Activated gamma-delta T cell treated with Interleukin-2 at 50 U/mL for 16 hours (primary cell): ENCODE data around the gene PIGU.
"Not testable (repeated sequence)": the region's sequence is repeated elsewhere in the genome, so short reads cannot be mapped to it uniquely, and the experiment has no call there.

Experiments used
- DNase-seq: peaks from one replicate; pipeline ENCODE4 v3.0.0-alpha.2; 2020

PIGU gene

DNA sequence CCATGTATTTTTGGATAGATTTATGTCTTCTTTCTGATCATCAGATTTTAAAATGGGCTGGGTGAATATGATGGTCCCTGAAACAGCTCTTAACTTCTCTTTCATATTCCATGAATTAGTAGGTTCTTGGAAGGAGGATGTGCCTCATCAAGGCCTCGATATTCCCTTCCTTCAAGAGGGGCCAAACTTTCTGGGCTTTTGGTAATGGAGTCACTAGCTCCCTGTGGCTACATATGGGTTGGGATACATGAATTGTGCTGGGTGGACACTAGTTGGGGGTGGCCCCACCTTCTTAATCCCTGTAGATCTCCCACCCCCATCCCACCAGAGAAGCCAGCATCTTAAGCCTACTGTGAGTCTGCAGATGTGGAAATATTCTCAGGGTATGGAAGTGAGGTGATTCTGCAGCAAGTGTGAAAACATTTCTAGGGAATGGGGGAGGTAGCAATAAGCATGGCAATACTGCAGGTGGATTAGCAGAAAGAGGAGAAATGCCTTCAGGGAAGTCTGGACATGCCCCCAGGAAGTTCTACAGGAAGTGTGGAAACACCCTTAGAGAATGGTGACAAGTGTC lies 29.5 kb upstream of the PIGU start:
- DNase-seq, result no peak

DNA sequence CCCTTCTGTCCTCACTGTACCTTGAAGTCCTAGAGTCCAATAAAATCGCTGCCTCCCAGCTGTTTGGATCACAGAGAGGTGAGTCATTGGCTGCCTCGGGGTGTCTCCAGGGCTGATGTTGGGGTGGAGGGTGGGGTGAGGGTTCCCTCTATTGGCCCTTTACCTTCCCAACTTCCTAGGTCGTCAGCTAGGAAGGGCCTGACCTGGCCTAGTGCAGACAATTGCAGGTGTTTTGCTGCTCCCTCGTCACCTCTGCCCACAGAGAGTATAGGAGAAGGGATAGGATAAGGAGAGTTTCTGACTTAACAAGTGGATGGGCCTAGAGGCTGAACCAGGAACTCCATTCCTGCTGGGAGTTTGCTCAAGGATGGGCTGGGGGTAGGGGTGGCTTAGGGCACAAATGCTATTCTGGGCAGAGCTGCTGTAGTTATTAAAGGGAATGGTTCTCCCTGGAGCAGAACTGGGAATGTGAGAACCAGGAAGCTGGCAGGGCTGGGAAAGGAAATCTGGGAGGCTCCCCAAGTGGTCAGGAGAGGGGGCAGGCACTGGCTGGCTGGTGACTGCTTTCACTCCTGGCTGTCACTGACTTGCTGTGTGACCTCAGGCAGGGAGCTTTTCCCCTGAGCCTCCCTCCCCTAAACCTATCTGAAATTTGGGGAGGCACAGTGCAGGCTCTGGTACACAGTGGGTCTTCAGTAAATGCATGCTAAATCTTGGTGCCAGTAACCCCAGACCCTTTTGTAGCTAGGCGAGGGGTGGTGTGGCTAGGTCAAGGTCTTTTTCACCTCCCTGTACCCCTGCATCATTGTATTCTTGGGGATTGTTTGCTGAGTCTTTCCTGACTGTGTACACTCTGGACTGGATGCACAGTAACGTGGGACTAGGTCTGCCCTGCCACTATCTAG lies 28.8 kb upstream of the PIGU start:
- DNase-seq, result no peak

DNA sequence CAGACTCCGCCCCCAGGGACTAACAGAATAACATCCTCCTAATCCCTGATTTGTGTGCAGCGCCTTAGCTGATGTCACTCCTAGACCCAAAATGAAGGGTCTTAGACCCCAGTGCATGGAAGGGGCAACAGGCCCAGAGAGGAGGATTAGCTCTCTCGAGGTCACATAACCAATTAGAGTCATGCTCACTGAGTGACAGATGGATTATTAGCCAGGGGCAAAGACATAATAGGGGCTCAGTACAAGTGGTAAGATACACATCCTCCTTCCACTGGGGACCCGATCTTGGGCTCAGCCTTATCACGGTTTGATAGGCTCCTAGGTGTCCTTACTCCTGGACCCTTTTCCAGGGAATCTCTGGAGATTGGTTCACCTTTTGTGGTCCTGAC lies 28.1 kb upstream of the PIGU start:
- no peak for DNase-seq

DNA sequence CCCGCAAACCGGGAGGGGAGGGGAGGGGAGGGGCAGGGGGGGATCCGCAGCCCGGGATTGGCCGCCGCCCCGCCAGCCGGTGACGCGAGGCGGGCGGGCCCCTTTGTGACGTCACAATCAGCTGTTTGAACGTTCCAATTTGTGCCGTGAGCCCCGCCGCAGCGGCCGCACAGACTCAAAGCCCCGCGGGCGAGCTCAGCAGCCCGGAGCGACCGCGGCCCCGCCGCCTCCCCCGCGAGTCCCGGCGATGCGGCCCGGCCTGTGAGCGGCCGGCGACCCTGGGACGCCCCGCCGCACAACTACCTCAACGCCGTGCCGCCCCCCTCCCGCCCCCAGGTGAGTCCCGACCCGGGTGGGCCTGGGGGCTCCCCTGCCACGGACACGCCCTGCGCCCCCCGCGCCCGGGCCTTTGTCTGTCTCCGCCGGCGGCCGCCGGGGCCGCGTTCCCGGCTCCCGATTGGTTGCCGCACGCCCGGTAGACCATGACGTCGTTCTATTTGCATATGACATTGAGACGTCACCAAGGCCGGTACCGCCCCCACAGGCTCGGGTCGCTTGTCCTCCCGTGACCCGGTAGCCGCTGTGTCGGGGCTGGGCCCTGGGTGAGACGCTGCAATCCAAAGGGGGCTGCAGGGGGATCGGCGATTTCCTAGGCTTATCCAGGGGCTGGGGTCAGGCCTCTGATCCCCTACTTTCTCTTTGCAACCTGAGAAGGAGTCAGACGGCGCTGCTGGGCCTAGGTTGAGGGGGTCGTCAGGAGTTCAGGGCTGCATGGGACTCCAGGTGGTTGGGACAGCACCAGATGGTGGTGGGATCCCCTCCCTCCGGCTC lies 27.5 kb upstream of the PIGU start, which contains the start of gene TP53INP2:
TSS of gene TP53INP2 (plus strand) at position 168 of the 831 bp plus-strand sequence. CDS start 4,396 bp downstream, outside the sequence.
- DNase-seq, result peak; percentile 79

DNA sequence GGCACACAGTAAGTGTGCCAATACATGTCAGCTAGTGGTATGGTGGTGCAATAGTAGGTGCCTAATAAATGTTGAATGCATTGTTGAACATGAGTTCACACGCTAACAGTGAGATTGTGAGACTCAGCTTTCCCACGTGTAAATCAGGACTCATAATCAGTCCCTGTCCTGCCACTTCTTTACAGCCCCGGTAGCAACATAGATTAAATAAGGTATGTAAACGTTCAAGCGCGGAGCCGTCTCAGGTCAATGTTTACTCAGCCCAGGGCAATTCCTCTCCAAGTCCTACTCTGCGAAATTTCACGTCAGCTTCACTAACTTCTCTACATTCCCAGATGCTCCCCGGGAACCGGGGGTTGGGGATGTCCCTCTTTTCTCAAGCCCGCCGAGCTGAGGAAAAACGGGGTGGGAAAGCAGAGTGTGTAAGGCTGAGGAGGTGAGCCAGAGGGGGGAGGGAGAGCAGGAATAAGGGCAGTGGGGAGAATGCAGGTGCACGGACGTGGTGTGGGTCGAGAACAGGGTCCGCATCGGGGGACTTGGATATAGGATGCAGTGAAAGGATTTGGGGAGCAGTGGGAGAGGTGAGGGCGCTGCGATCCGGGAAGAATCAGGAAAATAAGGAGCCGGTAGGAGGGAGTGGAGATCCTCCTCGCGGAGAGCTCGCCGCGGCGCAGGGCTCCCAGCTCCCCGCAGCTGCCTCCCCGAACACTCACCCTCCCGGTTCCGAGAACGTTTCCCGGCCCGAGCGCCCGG lies 26.7 kb upstream of the PIGU start:
- DNase-seq, result no peak

DNA sequence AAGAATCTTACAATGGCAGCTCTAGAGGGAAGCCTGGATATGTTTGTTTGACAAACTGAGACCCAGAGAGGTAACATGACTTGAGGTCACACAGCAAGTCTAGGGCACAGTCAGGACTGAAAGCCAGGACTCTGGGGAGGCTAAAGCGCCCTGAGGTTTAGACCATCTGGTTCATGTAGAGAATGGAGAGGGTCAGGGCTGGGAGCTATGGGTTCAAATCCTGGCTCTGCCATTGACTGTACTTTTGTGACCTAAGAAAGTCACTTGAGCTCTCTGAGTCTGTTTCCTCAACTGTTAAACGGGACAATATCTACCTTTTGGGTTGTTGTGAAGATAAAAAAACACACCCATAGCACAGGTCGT lies 26.1 kb upstream of the PIGU start:
- DNase-seq, result no peak

DNA sequence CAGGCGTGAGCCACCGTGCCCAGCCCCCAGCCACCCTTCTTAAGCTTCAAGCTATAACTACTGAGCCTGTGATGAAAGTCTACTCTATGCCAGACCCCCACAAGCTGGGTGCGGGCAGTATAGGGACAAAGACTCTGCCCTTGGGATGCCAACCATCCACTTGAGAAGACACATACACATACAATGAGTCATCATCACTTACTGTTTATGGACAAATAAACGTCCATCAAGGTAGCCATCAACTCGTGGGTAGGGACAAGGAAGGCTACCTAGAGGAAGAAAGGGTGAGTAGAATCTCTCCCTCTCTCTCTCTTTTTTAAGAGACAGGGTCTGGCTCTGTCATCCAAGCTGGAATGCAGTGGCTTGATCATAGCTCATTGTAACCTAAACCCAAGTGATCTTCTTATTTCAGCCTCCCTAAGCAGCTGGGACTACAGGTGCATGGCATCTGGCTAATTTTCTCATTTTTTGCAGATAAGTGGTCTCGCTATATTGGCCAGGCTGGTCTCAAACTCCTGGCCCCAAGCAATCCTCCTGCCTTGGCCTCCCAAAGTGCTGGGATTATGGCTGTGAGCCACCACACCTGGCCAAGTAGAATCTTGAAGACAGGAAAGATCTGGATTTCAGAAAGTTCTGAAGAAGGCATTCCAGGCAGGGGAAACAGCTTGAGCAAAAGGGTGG lies 24.7 kb upstream of the PIGU start:
- DNase-seq, result no peak

DNA sequence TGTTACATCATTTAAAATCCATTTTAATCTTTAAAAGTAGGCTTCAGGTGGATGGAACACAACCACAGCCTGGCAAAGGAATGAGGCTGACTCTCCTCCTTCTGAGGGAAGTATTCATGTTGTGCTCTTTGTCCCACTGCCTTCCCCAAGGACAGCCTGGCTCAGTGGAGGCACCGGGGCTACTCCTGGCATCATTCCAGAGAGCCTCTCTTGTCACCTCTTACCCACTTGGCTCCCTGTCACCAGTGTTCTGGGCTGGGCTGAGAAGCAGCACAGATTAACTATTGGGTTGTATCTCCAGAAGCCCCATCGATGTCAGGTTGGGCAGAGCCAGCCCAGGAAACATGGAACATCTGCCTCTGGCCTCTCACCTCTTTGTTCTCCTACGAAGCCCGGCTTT lies 16.5 kb upstream of the PIGU start:
- DNase-seq, result no peak

DNA sequence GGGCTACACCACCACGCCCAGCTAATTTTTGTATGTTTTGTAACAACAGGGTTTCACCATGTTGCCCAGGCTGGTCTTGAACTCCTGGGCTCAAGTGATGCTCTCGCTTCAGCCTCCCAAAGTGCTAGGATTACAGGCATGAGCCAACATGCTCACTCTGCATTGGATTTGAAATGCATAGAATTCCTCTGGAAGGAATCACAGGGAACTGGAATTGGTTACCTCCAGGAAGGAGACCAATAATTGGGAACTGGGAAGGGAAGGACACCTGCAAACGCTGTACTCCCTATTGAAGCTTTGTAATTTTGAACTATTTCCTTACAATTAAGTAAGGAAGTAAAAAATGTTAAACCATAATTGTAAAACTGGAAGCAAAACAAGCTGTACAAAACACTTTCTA lies 14.9 kb upstream of the PIGU start:
- DNase-seq, result no peak

DNA sequence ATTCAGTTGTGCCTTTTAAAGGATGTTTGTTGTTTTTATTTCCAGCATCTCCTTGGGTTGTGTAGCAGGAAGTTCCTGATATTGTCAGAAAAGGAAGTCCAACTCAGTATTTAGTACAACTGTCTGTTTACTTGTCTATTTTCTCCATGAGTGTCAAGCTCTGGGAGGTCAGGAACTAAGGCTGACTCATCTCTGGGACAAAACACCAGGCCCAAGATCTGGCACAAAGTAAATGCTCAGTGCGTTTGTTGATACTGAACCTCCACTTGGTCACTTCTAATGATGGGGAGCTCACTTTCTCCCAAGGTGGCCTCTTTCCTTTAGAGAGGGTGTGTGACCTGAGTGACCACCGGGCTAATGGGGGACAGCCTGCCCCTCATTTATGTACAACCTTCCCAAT lies 12.6 kb upstream of the PIGU start:
- DNase-seq, result no peak

DNA sequence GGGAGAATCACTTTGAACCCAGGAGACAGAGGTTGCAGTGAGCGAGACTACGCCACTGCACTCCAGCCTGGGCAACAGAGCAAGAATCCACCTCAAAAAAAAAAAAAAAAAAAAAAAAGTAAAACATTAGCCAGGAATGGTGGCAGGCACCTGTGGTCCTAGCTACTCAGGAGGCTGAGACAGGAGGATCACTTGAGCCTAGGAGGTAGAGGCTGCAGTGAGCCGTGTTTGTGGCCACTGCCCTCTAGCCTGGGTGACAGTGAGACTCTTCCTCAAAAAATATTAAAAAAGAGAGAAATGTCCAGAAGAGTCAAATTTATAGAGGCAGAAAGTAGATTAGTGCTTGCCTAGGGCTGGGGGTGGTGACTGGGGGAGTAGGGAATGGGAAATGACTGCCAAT lies 6.8 kb upstream of the PIGU start:
- no peak for DNase-seq

DNA sequence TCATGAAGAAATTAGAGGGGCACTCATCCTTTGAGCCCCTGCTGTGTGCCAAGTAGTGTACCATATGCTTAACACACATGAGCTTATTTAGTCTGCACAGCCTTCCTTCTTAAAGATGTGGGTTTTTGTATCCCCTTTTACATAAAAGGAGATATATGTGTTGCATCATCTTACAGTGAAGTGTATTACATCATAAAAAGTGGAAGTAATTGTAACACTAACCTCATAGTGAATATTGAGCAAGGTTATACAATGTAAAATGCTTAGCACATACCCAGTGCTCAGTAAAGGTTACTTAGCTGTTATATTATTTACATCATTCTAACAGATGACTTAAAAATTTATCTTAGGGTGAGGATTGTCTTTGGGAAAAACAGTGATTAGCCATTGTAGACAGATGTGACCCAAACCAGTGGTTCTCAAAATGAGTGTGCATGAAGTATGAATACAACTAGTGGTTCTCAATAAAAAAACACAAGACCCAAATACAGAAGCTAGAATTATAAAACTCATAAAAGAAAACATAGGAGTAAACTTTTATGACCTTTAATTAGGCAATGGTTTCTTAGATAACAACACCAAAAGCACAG lies 3.8 kb upstream of the PIGU start:
- no peak for DNase-seq

DNA sequence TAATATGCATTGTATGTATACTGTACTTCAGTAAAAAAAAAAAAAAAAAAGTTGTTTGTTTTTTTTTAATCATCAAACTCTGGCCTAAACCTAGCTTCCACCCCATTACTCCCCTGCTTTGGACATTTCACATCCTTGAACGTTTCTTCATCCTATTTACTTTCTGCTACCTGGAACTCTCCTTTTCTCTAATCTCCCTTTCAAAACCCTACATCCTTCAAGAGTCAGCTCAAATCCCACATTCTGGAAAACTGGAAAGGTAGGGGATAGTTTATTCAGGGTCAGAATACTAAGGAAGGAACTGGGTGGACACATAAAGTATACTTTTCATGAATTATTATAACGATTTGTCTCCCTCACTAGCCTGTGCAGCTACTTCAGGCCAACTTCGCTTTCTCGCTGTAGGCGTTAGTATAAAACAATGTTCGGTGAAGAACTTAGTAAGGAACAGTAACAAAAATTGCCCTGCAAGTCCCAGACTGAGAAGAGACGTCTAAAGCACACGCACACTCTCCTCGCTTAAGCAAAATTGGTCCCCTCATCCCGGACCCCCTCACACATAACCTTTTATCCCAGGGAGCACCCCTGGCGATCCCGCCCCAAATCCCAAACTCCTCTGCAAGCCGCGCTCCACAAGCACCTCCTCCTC lies 775 bp downstream of the PIGU start:
- no peak for DNase-seq

DNA sequence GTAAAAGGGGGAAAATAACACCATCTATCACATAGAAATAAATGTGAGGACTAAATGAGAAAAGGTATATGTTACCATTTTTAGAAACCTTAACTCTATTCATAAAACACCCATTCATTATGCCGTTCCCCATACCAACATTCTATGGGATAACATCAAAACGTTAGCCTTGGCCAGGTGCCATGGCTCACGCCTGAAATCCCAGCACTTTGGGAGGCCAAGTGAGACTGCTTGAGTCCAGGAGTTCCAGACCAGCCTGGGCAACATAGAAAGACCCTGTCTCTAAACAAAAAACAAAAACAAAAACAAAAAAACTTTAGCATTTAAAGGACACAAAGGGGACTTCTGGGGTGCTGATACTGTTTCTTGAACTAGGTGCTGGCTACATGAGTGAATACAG lies 1.3 kb downstream of the PIGU start:
- DNase-seq, result no peak

DNA sequence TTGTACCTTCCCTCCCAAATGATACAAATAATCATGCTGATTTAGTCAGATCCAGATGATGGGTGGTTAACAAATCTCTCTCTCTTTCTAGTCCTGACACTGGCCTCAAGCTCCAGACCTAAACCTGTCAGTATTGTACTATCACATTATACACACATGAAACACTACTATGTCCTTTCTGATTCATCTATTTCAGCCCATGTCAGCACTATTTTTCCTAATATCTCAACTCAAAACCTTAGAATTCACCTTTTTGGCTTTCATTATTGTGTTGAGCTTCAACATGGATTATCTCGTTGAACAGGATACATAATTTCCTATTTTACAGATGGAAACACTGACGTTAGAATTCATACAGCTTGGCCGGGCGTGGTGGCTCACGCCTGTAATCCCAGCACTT lies 3.5 kb downstream of the PIGU start:
- DNase-seq, result no peak

DNA sequence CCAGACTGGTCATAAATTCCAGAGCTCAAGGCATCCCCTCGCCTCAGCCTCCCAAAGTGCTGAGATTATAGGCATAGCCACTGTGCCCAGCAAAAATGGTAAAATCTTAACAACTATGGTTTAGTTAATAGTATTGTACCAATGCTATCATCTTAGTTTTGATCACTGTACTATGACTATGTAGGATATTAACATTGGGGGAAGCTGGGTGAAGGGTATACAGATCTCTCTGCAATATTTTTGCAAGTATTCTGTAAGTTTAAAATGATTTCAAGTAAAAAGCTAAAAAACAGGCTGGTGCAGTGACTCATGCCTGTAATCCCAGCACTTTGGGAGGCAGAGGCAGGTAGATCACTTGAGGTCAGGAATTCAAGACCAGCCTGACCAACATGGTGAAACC lies 7.8 kb downstream of the PIGU start:
- no peak for DNase-seq

DNA sequence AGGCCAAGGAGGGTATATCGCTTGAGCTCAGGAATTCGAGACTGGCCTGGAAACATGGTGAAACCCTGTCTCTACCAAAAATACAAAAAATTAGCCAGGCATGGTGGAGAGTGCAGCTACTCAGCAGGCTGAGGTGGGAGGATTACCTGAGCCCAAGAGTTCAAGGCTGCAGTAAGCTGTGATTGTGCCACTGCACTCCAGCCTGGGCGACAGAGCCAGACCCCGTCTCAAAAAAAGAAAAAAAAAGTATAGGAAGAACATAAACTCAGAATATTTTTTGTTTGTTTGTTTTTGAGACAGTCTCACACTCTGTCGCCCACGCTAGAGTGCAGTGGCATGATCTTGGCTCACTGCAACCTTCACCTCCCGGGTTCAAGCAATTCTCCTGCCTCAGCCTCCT lies 12.1 kb downstream of the PIGU start:
- DNase-seq, result not testable (repeated sequence)

DNA sequence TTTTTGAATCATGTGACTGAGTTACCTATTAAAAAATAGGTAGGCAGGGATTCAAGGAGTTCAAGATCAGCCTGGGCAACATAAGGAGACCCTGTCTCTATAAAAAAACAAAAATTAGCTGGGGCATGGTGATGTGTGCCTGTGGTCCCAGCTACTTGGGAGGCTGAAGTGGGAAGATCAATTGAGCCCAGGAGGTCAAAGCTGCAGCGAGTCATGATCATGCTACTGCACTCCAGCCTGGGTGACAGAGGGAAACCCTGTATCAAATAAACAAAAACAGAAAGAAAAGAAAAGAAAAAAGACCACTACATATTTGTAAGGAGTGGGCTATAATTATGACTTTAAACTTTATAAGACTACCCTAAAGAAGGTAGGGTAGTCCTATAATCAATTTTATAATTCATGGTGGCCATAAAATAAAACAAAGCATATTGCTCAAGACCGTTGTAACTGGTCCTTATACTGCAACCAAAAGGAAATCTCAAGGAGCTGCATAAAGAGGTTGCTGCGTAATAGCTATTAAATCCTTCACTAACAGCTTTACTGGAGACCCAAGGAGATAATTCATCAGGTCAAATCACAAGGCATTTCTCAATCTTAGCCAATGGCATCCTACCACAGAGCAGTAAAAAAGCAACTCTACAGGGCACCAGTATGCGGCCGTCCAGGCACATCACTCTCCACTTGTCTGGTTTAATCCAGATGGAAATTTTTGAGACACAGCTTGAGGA lies 13.5 kb downstream of the PIGU start:
- no peak for DNase-seq

DNA sequence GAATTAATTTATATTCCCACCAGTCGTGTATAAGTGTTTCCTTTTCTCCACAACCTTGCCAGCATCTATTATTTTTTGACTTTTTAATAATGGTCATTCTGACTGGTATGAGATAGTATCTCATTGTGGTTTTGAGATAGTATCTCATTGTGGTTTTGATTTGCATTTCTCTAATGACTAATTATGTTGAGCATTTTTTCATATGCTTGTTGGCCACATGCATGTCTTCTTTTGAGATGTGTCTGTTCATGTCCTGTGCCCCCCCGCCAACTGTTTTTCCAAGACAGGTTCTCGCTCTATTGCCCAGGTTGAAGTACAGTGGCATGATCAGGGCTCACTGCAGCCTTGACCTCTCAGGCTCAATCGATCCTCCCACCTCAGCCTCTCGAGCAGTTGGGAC lies 15.1 kb downstream of the PIGU start:
- not testable (repeated sequence) for DNase-seq

DNA sequence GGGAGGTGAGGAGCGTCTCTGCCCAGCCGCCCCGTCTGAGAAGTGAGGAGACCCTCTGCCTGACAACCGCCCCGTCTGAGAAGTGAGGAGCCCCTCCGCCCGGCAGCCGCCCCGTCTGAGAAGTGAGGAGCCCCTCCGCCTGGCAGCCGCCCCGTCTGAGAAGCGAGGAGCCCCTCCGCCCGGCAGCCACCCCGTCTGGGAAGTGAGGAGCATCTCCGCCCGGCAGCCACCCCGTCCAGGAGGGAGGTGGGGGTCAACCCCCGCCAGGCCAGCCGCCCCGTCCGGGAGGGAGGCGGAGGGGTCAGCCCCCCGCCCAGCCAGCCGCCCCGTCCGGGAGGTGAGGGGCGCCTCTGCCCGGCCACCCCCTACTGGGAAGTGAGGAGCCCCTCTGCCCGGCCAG lies 18.2 kb downstream of the PIGU start:
- DNase-seq, result not testable (repeated sequence)
